ENCODE data around the gene B3GAT3. TPM values are rescaled to one million over a fixed set of nuclear protein-coding genes. Genes with fewer than 3 reads are reported as not detected.

The B3GAT3 gene
- 10 to 100 TPM; 38.6 to 53.9 TPM for total RNA-seq
- polyA plus RNA-seq (2013, experiment 1 of 2) = 35.8 TPM
- polyA plus RNA-seq (2013, experiment 2 of 2) = 35.8 TPM
- long read RNA-seq, experiment 1, transcript B3GAT3-201 (5 exons, 1,641 nt) = major isoform, 11 of 22 reads
- long read RNA-seq, experiment 1, partial matches to known transcripts = 10 of 22 reads
- long read RNA-seq, experiment 1, other reads (novel, unspliced or antisense) = 1 of 22 reads
- long read RNA-seq, experiment 2, transcript B3GAT3-201 (5 exons, 1,641 nt) = major isoform, 33 of 42 reads
- long read RNA-seq, experiment 2, transcript B3GAT3-205 (5 exons, 1,120 nt) = minor isoform, 6 of 42 reads
- long read RNA-seq, experiment 2, partial matches to known transcripts = 1 of 42 reads
- long read RNA-seq, experiment 2, other reads (novel, unspliced or antisense) = 2 of 42 reads
- long read RNA-seq, experiment 3, transcript B3GAT3-205 (5 exons, 1,120 nt) = minor isoform, 13 of 170 reads
- long read RNA-seq, experiment 3, transcript B3GAT3-201 (5 exons, 1,641 nt) = major isoform, 133 of 170 reads
- long read RNA-seq, experiment 3, partial matches to known transcripts = 1 of 170 reads
- long read RNA-seq, experiment 3, other reads (novel, unspliced or antisense) = 21 of 170 reads
- long read RNA-seq, experiment 4, transcript B3GAT3-201 (5 exons, 1,641 nt) = major isoform, 113 of 137 reads
- long read RNA-seq, experiment 4, transcript B3GAT3-205 (5 exons, 1,120 nt) = minor isoform, 6 of 137 reads
- long read RNA-seq, experiment 4, partial matches to known transcripts = 2 of 137 reads
- long read RNA-seq, experiment 4, other reads (novel, unspliced or antisense) = 15 of 137 reads

- H3K4me3 ChIP-seq (ENCODE audit: low read length) = peak within 1 kb of the TSS; percentile 91
- 3 to 7% methylated on average over 31 to 77 of the region's 77 CpGs for WGBS, 2 experiments (ENCODE audit: insufficient coverage in 1 of 2, insufficient read length in 1 of 2)
- peak within 1 kb of the TSS; percentile 77 for H3K4me3 Mint-ChIP-seq
- H3K27me3 ChIP-seq (ENCODE audit: control insufficient read depth, insufficient read depth, low read length, poor library complexity, severe bottlenecking) = no peaks in the 10 kb centered on the region
- H3K36me3 ChIP-seq (ENCODE audit: control insufficient read depth, insufficient read depth, low read length) = peaks cover 26% of the 10 kb centered on the region
- no peaks in the 10 kb centered on the region for H3K4me1 ChIP-seq (ENCODE audit: control insufficient read depth, insufficient read depth, low read length)
- peak within 1 kb of the TSS; percentile 95 for H3K27ac Mint-ChIP-seq
- peak; percentile 99 for DNase-seq
- H3K27ac ChIP-seq (ENCODE audit: low read depth, low read length) = peak within 1 kb of the TSS; percentile 74
- H3K36me3 Mint-ChIP-seq (ENCODE audit: low read depth) = peaks cover 35% of the 10 kb centered on the region
- peaks cover 13% of the 10 kb centered on the region for H3K4me1 Mint-ChIP-seq
- H3K27me3 Mint-ChIP-seq (ENCODE audit: insufficient read depth) = no peaks in the 10 kb centered on the region
- TF ChIP-seq, protein P1, sequence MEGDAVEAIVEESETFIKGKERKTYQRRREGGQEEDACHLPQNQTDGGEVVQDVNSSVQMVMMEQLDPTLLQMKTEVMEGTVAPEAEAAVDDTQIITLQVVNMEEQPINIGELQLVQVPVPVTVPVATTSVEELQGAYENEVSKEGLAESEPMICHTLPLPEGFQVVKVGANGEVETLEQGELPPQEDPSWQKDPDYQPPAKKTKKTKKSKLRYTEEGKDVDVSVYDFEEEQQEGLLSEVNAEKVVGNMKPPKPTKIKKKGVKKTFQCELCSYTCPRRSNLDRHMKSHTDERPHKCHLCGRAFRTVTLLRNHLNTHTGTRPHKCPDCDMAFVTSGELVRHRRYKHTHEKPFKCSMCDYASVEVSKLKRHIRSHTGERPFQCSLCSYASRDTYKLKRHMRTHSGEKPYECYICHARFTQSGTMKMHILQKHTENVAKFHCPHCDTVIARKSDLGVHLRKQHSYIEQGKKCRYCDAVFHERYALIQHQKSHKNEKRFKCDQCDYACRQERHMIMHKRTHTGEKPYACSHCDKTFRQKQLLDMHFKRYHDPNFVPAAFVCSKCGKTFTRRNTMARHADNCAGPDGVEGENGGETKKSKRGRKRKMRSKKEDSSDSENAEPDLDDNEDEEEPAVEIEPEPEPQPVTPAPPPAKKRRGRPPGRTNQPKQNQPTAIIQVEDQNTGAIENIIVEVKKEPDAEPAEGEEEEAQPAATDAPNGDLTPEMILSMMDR (conservative IDR thresholded peaks at IDR 0.05) = peak; percentile 12
- H3K9me3 Mint-ChIP-seq = no peaks in the 10 kb centered on the region
- H3K9me3 ChIP-seq (ENCODE audit: control insufficient read depth, low read length) = no peaks in the 10 kb centered on the region
- peak within 1 kb of the TSS; percentile 68 for H3K9ac ChIP-seq (ENCODE audit: extremely low read depth, low read length, poor library complexity, severe bottlenecking)
Observed at GRCh38 chr11:62621567-62622470, at the start of gene B3GAT3. Gene B3GAT3, minus strand, starts transcription at chr11:62621986. Its CDS starts 39 bp downstream, at chr11:62621947.

GRCh38 chr11:62671236-62671607 is 49.4 kb upstream of the B3GAT3 start:
- Mint-ChIP-seq H3K36me3 (ENCODE audit: low read depth) (peaks cover 31% of the 10 kb centered on the region), H3K27ac (peak overlapping the region; percentile 95), H3K4me3 (peak overlapping the region; percentile 98), H3K27me3 (ENCODE audit: insufficient read depth) (no peaks in the 10 kb centered on the region), H3K4me1 (peaks cover 23% of the 10 kb centered on the region), H3K9me3 (no peaks in the 10 kb centered on the region)
- Histone ChIP-seq H3K9ac (ENCODE audit: extremely low read depth, low read length, poor library complexity, severe bottlenecking) (peak overlapping the region; percentile 81), H3K9me3 (ENCODE audit: control insufficient read depth, low read length) (no peaks in the 10 kb centered on the region), H3K27me3 (ENCODE audit: control insufficient read depth, insufficient read depth, low read length, poor library complexity, severe bottlenecking) (no peaks in the 10 kb centered on the region), H3K4me1 (ENCODE audit: control insufficient read depth, insufficient read depth, low read length) (no peaks in the 10 kb centered on the region), H3K27ac (ENCODE audit: low read depth, low read length) (peak overlapping the region; percentile 71), H3K36me3 (ENCODE audit: control insufficient read depth, insufficient read depth, low read length) (peaks cover 39% of the 10 kb centered on the region), H3K4me3 (ENCODE audit: low read length) (peak overlapping the region; percentile 90)
- TF ChIP-seq, protein P1 (conservative IDR thresholded peaks at IDR 0.05) = no peak
- WGBS, 2 experiments (ENCODE audit: insufficient coverage in 1 of 2, insufficient read length in 1 of 2) = 5% methylated on average over 4 to 17 of the region's 17 CpGs
- no peak for DNase-seq

Measured in endodermal cell (in vitro differentiated cells).